K562 (cell line): ENCODE results near the gene DMD.

Experiments
- CBX3 ChIP-seq, 2 experiments: IDR thresholded peaks; 1 replicate in 1 of 2; 2 replicates in 1 of 2; pipeline ENCODE4 v1.6.1; 2012; ENCODE audit warnings: inconsistent platforms in 2 of 2, low read length in 2 of 2, borderline replicate concordance in 1 of 2, control low read depth in 1 of 2
- MTA1 ChIP-seq: fragments of 450-650 bp; IDR thresholded peaks from 2 replicates; pipeline ENCODE4 v1.6.1; 2017; ENCODE audit warnings: borderline replicate concordance
- NRF1 ChIP-seq, 2 experiments: fragments of 450-650 bp; IDR thresholded peaks in 1 of 2; conservative IDR thresholded peaks in 1 of 2; 2 replicates each; pipeline ENCODE4 v1.6.1; 2014; ENCODE audit warnings: mild to moderate bottlenecking in 2 of 2
- POLR2A ChIP-seq: fragments of 450-650 bp; conservative IDR thresholded peaks from 2 replicates; pipeline ENCODE4 v1.6.1; 2016
- POLR2AphosphoS2 ChIP-seq: IDR thresholded peaks from 2 replicates; pipeline ENCODE4 v1.6.1; 2012; ENCODE audit warnings: low read length, improper control_type of control experiment
- ZBTB7A ChIP-seq: IDR thresholded peaks from 2 replicates; pipeline ENCODE4 v1.6.1; 2011; ENCODE audit warnings: low read depth, mild to moderate bottlenecking, low read length, moderate library complexity, borderline replicate concordance; ENCODE audit not compliant: control insufficient read depth
- ZBTB8A ChIP-seq: fragments of 450-650 bp; IDR thresholded peaks from 2 replicates; pipeline ENCODE4 v1.6.1; 2018; ENCODE audit warnings: mild to moderate bottlenecking, moderate library complexity; ENCODE audit not compliant: partially characterized antibody
- ZC3H11A ChIP-seq: IDR thresholded peaks from 2 replicates; pipeline ENCODE4 v1.6.1; 2012; ENCODE audit warnings: low read depth, low read length, improper control_type of control experiment
- ZNF133 ChIP-seq: fragments of 250-450 bp; sonication (Bioruptor Pico); IDR thresholded peaks from 2 replicates; pipeline ENCODE4 v1.4.0; 2020; ENCODE audit warnings: mild to moderate bottlenecking
- ZNF263 ChIP-seq: sonication (generic); formaldehyde crosslinking; IDR thresholded peaks from 2 replicates; pipeline ENCODE4 v1.8.0; 2022; ENCODE audit warnings: mild to moderate bottlenecking, missing genetic modification reagents, borderline replicate concordance
- TF ChIP-seq, protein P1 (sequence below), 3 experiments: IDR thresholded peaks in 2 of 3; conservative IDR thresholded peaks in 1 of 3; 2 replicates each; pipeline ENCODE4 v1.5.1; 2011 to 2012; ENCODE audit warnings: low read length in 3 of 3, mild to moderate bottlenecking in 3 of 3, control low read depth in 2 of 3, improper control_type of control experiment in 1 of 3, inconsistent platforms in 1 of 3, low read depth in 1 of 3, mixed read lengths in 1 of 3, moderate library complexity in 1 of 3; ENCODE audit not compliant: insufficient read depth in 2 of 3
- TF ChIP-seq, protein P2 (sequence below): sonication (generic); formaldehyde crosslinking; IDR thresholded peaks from 2 replicates; pipeline ENCODE4 v1.8.0; 2022; ENCODE audit warnings: missing genetic modification reagents, mild to moderate bottlenecking, borderline replicate concordance
- TF ChIP-seq, protein P3 (sequence below): fragments of 450-650 bp; formaldehyde crosslinking; IDR thresholded peaks from 2 replicates; pipeline ENCODE4 v1.4.0; 2022; ENCODE audit warnings: missing genetic modification characterization
- TF ChIP-seq, protein P4 (sequence below): fragments of 250-450 bp; sonication (Bioruptor Pico); IDR thresholded peaks from 2 replicates; pipeline ENCODE4 v1.4.0; 2020; ENCODE audit warnings: borderline replicate concordance

DNA sequence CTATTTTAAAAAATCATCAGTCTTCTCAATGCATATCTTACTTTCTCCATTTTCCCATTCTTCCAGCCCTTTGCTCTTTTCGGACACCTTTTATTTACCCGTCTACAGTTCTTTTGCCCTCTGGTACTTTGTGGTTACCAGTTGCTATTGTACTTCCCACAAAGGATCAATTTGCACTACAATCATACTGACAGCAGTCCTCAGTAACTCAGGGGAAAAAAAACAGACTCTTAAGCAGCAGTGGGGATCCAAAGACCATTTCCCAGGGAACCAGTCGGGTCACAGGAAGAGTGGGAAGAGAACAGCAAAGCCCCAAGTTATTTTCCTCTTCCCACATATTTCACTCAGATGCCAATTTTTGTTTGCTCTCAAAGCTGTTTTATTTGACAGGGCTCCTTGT lies 23.1 kb downstream of the DMD start:
- TF ChIP-seq ZBTB7A, result no peak
- no peak for TF ChIP-seq POLR2A
- TF ChIP-seq, protein P1, sequence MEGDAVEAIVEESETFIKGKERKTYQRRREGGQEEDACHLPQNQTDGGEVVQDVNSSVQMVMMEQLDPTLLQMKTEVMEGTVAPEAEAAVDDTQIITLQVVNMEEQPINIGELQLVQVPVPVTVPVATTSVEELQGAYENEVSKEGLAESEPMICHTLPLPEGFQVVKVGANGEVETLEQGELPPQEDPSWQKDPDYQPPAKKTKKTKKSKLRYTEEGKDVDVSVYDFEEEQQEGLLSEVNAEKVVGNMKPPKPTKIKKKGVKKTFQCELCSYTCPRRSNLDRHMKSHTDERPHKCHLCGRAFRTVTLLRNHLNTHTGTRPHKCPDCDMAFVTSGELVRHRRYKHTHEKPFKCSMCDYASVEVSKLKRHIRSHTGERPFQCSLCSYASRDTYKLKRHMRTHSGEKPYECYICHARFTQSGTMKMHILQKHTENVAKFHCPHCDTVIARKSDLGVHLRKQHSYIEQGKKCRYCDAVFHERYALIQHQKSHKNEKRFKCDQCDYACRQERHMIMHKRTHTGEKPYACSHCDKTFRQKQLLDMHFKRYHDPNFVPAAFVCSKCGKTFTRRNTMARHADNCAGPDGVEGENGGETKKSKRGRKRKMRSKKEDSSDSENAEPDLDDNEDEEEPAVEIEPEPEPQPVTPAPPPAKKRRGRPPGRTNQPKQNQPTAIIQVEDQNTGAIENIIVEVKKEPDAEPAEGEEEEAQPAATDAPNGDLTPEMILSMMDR (IDR thresholded peaks at IDR 0.05 in 2 of 3, conservative IDR thresholded peaks at IDR 0.05 in 1 of 3; ENCODE audit: insufficient read depth in 2 of 3, low read depth in 1 of 3, low read length in 3 of 3), result no peak
- no peak for TF ChIP-seq NRF1 (conservative IDR thresholded peaks at IDR 0.05 in 1 of 2, IDR thresholded peaks at IDR 0.05 in 1 of 2)
- no peak for TF ChIP-seq ZNF133 (CRISPR knock-in tag)
- TF ChIP-seq, protein P2, sequence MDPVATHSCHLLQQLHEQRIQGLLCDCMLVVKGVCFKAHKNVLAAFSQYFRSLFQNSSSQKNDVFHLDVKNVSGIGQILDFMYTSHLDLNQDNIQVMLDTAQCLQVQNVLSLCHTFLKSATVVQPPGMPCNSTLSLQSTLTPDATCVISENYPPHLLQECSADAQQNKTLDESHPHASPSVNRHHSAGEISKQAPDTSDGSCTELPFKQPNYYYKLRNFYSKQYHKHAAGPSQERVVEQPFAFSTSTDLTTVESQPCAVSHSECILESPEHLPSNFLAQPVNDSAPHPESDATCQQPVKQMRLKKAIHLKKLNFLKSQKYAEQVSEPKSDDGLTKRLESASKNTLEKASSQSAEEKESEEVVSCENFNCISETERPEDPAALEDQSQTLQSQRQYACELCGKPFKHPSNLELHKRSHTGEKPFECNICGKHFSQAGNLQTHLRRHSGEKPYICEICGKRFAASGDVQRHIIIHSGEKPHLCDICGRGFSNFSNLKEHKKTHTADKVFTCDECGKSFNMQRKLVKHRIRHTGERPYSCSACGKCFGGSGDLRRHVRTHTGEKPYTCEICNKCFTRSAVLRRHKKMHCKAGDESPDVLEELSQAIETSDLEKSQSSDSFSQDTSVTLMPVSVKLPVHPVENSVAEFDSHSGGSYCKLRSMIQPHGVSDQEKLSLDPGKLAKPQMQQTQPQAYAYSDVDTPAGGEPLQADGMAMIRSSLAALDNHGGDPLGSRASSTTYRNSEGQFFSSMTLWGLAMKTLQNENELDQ (CRISPR knock-in tag), result no peak
- TF ChIP-seq, protein P3, sequence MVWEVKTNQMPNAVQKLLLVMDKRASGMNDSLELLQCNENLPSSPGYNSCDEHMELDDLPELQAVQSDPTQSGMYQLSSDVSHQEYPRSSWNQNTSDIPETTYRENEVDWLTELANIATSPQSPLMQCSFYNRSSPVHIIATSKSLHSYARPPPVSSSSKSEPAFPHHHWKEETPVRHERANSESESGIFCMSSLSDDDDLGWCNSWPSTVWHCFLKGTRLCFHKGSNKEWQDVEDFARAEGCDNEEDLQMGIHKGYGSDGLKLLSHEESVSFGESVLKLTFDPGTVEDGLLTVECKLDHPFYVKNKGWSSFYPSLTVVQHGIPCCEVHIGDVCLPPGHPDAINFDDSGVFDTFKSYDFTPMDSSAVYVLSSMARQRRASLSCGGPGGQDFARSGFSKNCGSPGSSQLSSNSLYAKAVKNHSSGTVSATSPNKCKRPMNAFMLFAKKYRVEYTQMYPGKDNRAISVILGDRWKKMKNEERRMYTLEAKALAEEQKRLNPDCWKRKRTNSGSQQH (CRISPR knock-in tag), result no peak
- TF ChIP-seq ZBTB8A, result no peak
- no peak for TF ChIP-seq POLR2AphosphoS2
- no peak for TF ChIP-seq MTA1
- TF ChIP-seq CBX3 (IDR thresholded peaks at IDR 0.05; ENCODE audit: borderline replicate concordance in 1 of 2, low read length in 2 of 2), result no peak
- TF ChIP-seq, protein P4, sequence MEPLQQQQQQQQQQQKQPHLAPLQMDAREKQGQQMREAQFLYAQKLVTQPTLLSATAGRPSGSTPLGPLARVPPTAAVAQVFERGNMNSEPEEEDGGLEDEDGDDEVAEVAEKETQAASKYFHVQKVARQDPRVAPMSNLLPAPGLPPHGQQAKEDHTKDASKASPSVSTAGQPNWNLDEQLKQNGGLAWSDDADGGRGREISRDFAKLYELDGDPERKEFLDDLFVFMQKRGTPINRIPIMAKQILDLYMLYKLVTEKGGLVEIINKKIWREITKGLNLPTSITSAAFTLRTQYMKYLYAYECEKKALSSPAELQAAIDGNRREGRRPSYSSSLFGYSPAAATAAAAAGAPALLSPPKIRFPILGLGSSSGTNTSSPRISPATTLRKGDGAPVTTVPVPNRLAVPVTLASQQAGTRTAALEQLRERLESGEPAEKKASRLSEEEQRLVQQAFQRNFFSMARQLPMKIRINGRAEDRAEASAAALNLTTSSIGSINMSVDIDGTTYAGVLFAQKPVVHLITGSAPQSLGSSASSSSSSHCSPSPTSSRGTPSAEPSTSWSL (CRISPR knock-in tag), result no peak
- no peak for TF ChIP-seq ZC3H11A
- TF ChIP-seq ZNF263 (CRISPR knock-in tag), result no peak
